Measurements from ENCODE around the gene C9orf50. TPM values are rescaled to one million over a fixed set of nuclear protein-coding genes. Genes with fewer than 3 reads are reported as not detected.
A peak's percentile ranks its signal among the peaks of the same experiment; 100 is the strongest.

Gene C9orf50
- total RNA-seq, 1 donor = not detected

- TF ChIP-seq CTCF (IDR thresholded peaks at IDR 0.05; ENCODE audit: insufficient read depth, low read depth, low read length) = no peak
- DNase-seq (ENCODE audit: low read depth) = peak; percentile 94
- H3K4me3 ChIP-seq (ENCODE audit: low read depth, low read length) = no peak overlapping the region
Measured at GRCh38 chr9:129587487-129588262, 33.2 kb downstream of the C9orf50 start.

- DNase-seq (ENCODE audit: low read depth) = peak; percentile 84
- H3K4me3 ChIP-seq (ENCODE audit: low read depth, low read length) = no peak overlapping the region
- no peak for TF ChIP-seq CTCF (IDR thresholded peaks at IDR 0.05; ENCODE audit: insufficient read depth, low read depth, low read length)
Measured at GRCh38 chr9:129586685-129587084, 34.2 kb downstream of the C9orf50 start.

GRCh38 chr9:129586245-129586644 is 34.7 kb downstream of the C9orf50 start:
- DNase-seq (ENCODE audit: low read depth) = no peak
- H3K4me3 ChIP-seq (ENCODE audit: low read depth, low read length) = no peak overlapping the region
- TF ChIP-seq CTCF (IDR thresholded peaks at IDR 0.05; ENCODE audit: insufficient read depth, low read depth, low read length) = no peak

- no peak for TF ChIP-seq CTCF (IDR thresholded peaks at IDR 0.05; ENCODE audit: insufficient read depth, low read depth, low read length)
- no peak for DNase-seq (ENCODE audit: low read depth)
- no peak overlapping the region for H3K4me3 ChIP-seq (ENCODE audit: low read depth, low read length)
Measured at GRCh38 chr9:129585352-129585751, 35.5 kb downstream of the C9orf50 start.

GRCh38 chr9:129584136-129584535 is 36.8 kb downstream of the C9orf50 start:
- peak; percentile 88 for DNase-seq (ENCODE audit: low read depth)
- no peak for TF ChIP-seq CTCF (IDR thresholded peaks at IDR 0.05; ENCODE audit: insufficient read depth, low read depth, low read length)
- H3K4me3 ChIP-seq (ENCODE audit: low read depth, low read length) = no peak overlapping the region

- no peak for TF ChIP-seq CTCF (IDR thresholded peaks at IDR 0.05; ENCODE audit: insufficient read depth, low read depth, low read length)
- no peak overlapping the region for H3K4me3 ChIP-seq (ENCODE audit: low read depth, low read length)
- no peak for DNase-seq (ENCODE audit: low read depth)
Measured at GRCh38 chr9:129583308-129584038, 37.4 kb downstream of the C9orf50 start.

All from fibroblast of villous mesenchyme (primary cell).